ENCODE measurements around the gene CNIH4. TPM values are rescaled to one million over a fixed set of nuclear protein-coding genes. Genes with fewer than 3 reads are reported as not detected.

The CNIH4 gene
- total RNA-seq, 1 experiment from 2014 or later: 48.9 TPM

DNA sequence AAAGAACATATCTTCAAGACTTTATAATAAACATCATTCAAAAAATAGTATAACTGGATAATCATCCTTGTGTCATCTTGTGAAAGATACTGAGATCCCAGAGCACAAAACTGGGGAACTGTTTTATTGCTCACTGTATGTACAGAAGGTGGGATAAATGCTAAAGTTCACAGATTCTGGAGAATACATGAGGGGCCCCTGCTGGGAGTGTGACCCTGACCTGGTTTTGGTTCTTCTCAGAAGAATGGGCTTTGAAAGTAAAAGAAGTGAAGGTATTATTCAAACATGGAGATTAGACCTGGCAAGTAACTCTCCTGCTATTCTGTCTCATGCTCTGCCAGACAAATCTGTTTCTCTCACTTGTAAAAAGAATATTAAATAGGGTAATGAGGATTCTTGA lies 63.4 kb downstream of the CNIH4 start:
- H3K36me3 ChIP-seq (ENCODE audit: control insufficient read depth in 1 of 2, insufficient read depth in 2 of 2, low read length in 2 of 2): peaks cover 74 to 78% of the 10 kb centered on the region in 2 experiments
- H3K4me1 ChIP-seq (ENCODE audit: control insufficient read depth in 1 of 2, insufficient read depth in 2 of 2, low read length in 2 of 2): no peaks in the 10 kb centered on the region
- POLR2A ChIA-PET: no interaction called here
- RAD21 ChIA-PET (ENCODE audit: low non-redundant PET in 1 of 2, low total read pairs in 2 of 2, uncharacterized antibody in 2 of 2, unreplicated experiment in 2 of 2): no interaction called here
- H4K20me1 ChIP-seq (ENCODE audit: insufficient read depth): no peaks in the 10 kb centered on the region
- no peak overlapping the region for H3K27ac ChIP-seq (ENCODE audit: low read depth, low read length)
- no peaks in the 10 kb centered on the region for H3K9me3 ChIP-seq (ENCODE audit: control insufficient read depth in 1 of 2, insufficient read depth in 1 of 2, low read depth in 1 of 2, low read length in 2 of 2)
- no TSS peak for BruUV-seq (replicated peaks)
- H3K9me2 ChIP-seq (ENCODE audit: insufficient read depth): no peaks in the 10 kb centered on the region
- H3K79me2 ChIP-seq (ENCODE audit: insufficient read depth, low read length): peaks cover 27% of the 10 kb centered on the region
- DNase-seq (ENCODE audit: low read depth, low spot score) (no peak), ATAC-seq (no peak)
- no peak overlapping the region for H3K9ac ChIP-seq (ENCODE audit: low read length)
- no peak overlapping the region for H3K4me3 ChIP-seq (replicated peaks in 1 of 2; ENCODE audit: low read depth in 1 of 2, low read length in 2 of 2)
- no peak overlapping the region for H2AFZ ChIP-seq (ENCODE audit: low read depth, low read length, poor library complexity, severe bottlenecking)
- TF ChIP-seq POLR2A (IDR thresholded peaks at IDR 0.05; ENCODE audit: borderline replicate concordance, extremely low read depth, insufficient read depth, insufficient read length) (no peak), SRF (IDR thresholded peaks at IDR 0.05; ENCODE audit: low read depth) (no peak), YY1 (IDR thresholded peaks at IDR 0.05; ENCODE audit: extremely low read depth, insufficient replicate concordance, low read depth, low read length) (no peak), FOSL1 (IDR thresholded peaks at IDR 0.05; ENCODE audit: low read depth) (no peak)
- TF ChIP-seq, protein P1, sequence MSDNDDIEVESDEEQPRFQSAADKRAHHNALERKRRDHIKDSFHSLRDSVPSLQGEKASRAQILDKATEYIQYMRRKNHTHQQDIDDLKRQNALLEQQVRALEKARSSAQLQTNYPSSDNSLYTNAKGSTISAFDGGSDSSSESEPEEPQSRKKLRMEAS (IDR thresholded peaks at IDR 0.05): no peak
- TF ChIP-seq, protein P2, sequence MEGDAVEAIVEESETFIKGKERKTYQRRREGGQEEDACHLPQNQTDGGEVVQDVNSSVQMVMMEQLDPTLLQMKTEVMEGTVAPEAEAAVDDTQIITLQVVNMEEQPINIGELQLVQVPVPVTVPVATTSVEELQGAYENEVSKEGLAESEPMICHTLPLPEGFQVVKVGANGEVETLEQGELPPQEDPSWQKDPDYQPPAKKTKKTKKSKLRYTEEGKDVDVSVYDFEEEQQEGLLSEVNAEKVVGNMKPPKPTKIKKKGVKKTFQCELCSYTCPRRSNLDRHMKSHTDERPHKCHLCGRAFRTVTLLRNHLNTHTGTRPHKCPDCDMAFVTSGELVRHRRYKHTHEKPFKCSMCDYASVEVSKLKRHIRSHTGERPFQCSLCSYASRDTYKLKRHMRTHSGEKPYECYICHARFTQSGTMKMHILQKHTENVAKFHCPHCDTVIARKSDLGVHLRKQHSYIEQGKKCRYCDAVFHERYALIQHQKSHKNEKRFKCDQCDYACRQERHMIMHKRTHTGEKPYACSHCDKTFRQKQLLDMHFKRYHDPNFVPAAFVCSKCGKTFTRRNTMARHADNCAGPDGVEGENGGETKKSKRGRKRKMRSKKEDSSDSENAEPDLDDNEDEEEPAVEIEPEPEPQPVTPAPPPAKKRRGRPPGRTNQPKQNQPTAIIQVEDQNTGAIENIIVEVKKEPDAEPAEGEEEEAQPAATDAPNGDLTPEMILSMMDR (IDR thresholded peaks at IDR 0.05 in 2 of 3, conservative IDR thresholded peaks at IDR 0.05 in 1 of 3; ENCODE audit: borderline replicate concordance in 1 of 3, insufficient read depth in 1 of 3, low read depth in 2 of 3, low read length in 2 of 3): no peak
- CTCF ChIA-PET: no interaction called here
- H3K27me3 ChIP-seq (ENCODE audit: insufficient read depth, low read length): no peaks in the 10 kb centered on the region
- intact Hi-C loops (cut with micrococcal nuclease): loop anchor here (5.0 kb wide), 1 partner anchor 33 kb away; no protein-coding TSS in a partner anchor
- no peak overlapping the region for H3K4me2 ChIP-seq (ENCODE audit: low read length)

DNA sequence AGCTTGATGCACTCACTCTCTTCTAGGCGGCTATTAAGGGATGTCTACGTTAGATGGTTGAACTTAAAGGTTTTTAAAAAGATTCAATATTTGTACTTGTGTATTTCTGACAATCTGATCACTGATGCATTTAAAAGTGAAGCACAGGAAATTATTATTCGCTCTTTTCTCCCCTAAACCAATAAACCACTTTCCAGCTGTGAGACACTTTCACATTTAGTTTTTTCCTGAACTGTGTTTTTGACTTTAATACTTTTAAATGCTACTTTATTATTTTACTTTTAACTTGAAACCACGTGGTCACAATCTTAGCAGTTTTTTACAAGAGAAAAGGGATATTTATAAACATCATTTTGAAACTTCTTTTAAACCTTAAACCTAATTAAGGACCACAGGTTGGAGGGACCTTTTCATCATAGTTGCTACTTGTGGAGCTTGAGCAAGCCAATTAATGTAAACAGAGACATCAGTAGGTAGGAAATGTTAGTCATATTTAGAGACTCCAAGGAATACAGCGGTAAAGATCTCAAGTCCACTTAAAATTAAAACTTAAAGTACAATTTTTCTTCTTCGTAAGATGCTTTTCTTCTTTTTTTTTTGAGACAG lies 68.7 kb downstream of the CNIH4 start:
- H3K36me3 ChIP-seq (ENCODE audit: control insufficient read depth in 1 of 2, insufficient read depth in 2 of 2, low read length in 2 of 2): peaks cover 50 to 55% of the 10 kb centered on the region in 2 experiments
- intact Hi-C loops (cut with micrococcal nuclease): no loop called here
- CTCF ChIA-PET: no interaction called here
- no peaks in the 10 kb centered on the region; a peak in 1 of 4 replicates for H3K4me1 ChIP-seq (ENCODE audit: control insufficient read depth in 1 of 2, insufficient read depth in 2 of 2, low read length in 2 of 2)
- RAD21 ChIA-PET (ENCODE audit: low non-redundant PET in 1 of 2, low total read pairs in 2 of 2, uncharacterized antibody in 2 of 2, unreplicated experiment in 2 of 2): no interaction called here
- peaks cover 60% of the 10 kb centered on the region for H3K79me2 ChIP-seq (ENCODE audit: insufficient read depth, low read length)
- BruUV-seq (replicated peaks): no TSS peak
- no peaks in the 10 kb centered on the region for H3K9me3 ChIP-seq (ENCODE audit: control insufficient read depth in 1 of 2, insufficient read depth in 1 of 2, low read depth in 1 of 2, low read length in 2 of 2)
- H3K9ac ChIP-seq (ENCODE audit: low read length): no peak overlapping the region
- H4K20me1 ChIP-seq (ENCODE audit: insufficient read depth): no peaks in the 10 kb centered on the region
- no peak overlapping the region for H2AFZ ChIP-seq (ENCODE audit: low read depth, low read length, poor library complexity, severe bottlenecking)
- H3K27ac ChIP-seq (ENCODE audit: low read depth, low read length): no peak overlapping the region
- DNase-seq (ENCODE audit: low read depth, low spot score): no peak
- H3K27me3 ChIP-seq (ENCODE audit: insufficient read depth, low read length): no peaks in the 10 kb centered on the region
- ATAC-seq: no peak
- no peak overlapping the region for H3K4me3 ChIP-seq (replicated peaks in 1 of 2; ENCODE audit: low read depth in 1 of 2, low read length in 2 of 2)
- POLR2A ChIA-PET: no interaction called here
- H3K4me2 ChIP-seq (ENCODE audit: low read length): no peak overlapping the region
- H3K9me2 ChIP-seq (ENCODE audit: insufficient read depth): no peaks in the 10 kb centered on the region
- TF ChIP-seq ZFX (IDR thresholded peaks at IDR 0.05): no peak
- TF ChIP-seq, protein P2 (IDR thresholded peaks at IDR 0.05 in 2 of 3, conservative IDR thresholded peaks at IDR 0.05 in 1 of 3; ENCODE audit: borderline replicate concordance in 1 of 3, insufficient read depth in 1 of 3, low read depth in 2 of 3, low read length in 2 of 3): no peak
- no peak for TF ChIP-seq POLR2AphosphoS5 (IDR thresholded peaks at IDR 0.05; ENCODE audit: low read depth, low read length)
- TF ChIP-seq, protein P3, sequence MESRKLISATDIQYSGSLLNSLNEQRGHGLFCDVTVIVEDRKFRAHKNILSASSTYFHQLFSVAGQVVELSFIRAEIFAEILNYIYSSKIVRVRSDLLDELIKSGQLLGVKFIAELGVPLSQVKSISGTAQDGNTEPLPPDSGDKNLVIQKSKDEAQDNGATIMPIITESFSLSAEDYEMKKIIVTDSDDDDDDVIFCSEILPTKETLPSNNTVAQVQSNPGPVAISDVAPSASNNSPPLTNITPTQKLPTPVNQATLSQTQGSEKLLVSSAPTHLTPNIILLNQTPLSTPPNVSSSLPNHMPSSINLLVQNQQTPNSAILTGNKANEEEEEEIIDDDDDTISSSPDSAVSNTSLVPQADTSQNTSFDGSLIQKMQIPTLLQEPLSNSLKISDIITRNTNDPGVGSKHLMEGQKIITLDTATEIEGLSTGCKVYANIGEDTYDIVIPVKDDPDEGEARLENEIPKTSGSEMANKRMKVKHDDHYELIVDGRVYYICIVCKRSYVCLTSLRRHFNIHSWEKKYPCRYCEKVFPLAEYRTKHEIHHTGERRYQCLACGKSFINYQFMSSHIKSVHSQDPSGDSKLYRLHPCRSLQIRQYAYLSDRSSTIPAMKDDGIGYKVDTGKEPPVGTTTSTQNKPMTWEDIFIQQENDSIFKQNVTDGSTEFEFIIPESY (IDR thresholded peaks at IDR 0.05; ENCODE audit: extremely low read depth, insufficient replicate concordance, low read length): no peak
- no peak for TF ChIP-seq SRF (IDR thresholded peaks at IDR 0.05; ENCODE audit: low read depth)
- TF ChIP-seq SIN3A (IDR thresholded peaks at IDR 0.05; ENCODE audit: low read depth): no peak
- no peak for TF ChIP-seq ELF1 (IDR thresholded peaks at IDR 0.05; ENCODE audit: borderline replicate concordance, low read depth)
- no peak for TF ChIP-seq FOSL1 (IDR thresholded peaks at IDR 0.05; ENCODE audit: low read depth)
- TF ChIP-seq TCF7L2 (IDR thresholded peaks at IDR 0.05; ENCODE audit: borderline replicate concordance, extremely low read depth, insufficient read depth, insufficient read length): no peak

All from HCT116 (cell line).